GM23248 (cell line): ENCODE data around the gene CPVL. TPM values are rescaled to one million over a fixed set of nuclear protein-coding genes. Genes with fewer than 3 reads are reported as not detected.

Source experiments
- DNase-seq: peaks from one replicate; pipeline ENCODE4 v3.0.0-alpha.2; 2015
- H2AFZ ChIP-seq: fragments of 200-600 bp; sonication (generic); 2 replicates; pipeline ENCODE4 v1.6.1; 2016; ENCODE audit warnings: antibody characterized with exemption
- H3F3A ChIP-seq: fragments of 200-600 bp; sonication (generic); 2 replicates; pipeline ENCODE4 v1.6.1; 2016; ENCODE audit warnings: mild to moderate bottlenecking, antibody characterized with exemption, mixed run types; ENCODE audit not compliant: insufficient read depth
- H3K27ac ChIP-seq: fragments of 200-600 bp; sonication (generic); 2 replicates; pipeline ENCODE4 v1.5.1; 2016; ENCODE audit warnings: mild to moderate bottlenecking
- H3K27me3 ChIP-seq: fragments of 200-600 bp; sonication (generic); replicated peaks from 2 replicates; pipeline ENCODE4 v1.6.1; 2016; ENCODE audit warnings: mild to moderate bottlenecking; ENCODE audit not compliant: insufficient read depth
- H3K36me3 ChIP-seq: fragments of 200-600 bp; sonication (generic); 2 replicates; pipeline ENCODE4 v1.6.1; 2016; ENCODE audit warnings: low read depth, mild to moderate bottlenecking
- H3K4me1 ChIP-seq: fragments of 200-600 bp; sonication (generic); 2 replicates; pipeline ENCODE4 v1.6.1; 2016; ENCODE audit warnings: mild to moderate bottlenecking; ENCODE audit not compliant: insufficient read depth
- H3K4me2 ChIP-seq: fragments of 200-600 bp; sonication (generic); one replicate; pipeline ENCODE4 v1.6.1; 2016; ENCODE audit warnings: mild to moderate bottlenecking; ENCODE audit not compliant: unreplicated experiment
- H3K4me3 ChIP-seq: fragments of 200-600 bp; sonication (generic); 2 replicates; pipeline ENCODE4 v1.5.1; 2016; ENCODE audit warnings: mild to moderate bottlenecking
- H3K79me2 ChIP-seq: fragments of 200-600 bp; sonication (generic); 2 replicates; pipeline ENCODE4 v1.6.1; 2016; ENCODE audit warnings: mild to moderate bottlenecking; ENCODE audit not compliant: insufficient read depth
- H3K9ac ChIP-seq: fragments of 200-600 bp; sonication (generic); 2 replicates; pipeline ENCODE4 v1.6.1; 2016; ENCODE audit warnings: mild to moderate bottlenecking
- H3K9me2 ChIP-seq: fragments of 200-600 bp; sonication (generic); 2 replicates; pipeline ENCODE4 v1.6.1; 2016; ENCODE audit warnings: mixed run types, mild to moderate bottlenecking, moderate library complexity; ENCODE audit not compliant: insufficient read depth
- H3K9me3 ChIP-seq: fragments of 200-600 bp; sonication (generic); one replicate; pipeline ENCODE4 v1.6.1; 2017; ENCODE audit warnings: low read depth
- H4K20me1 ChIP-seq: fragments of 200-600 bp; sonication (generic); 2 replicates; pipeline ENCODE4 v1.6.0; 2016; ENCODE audit not compliant: insufficient read depth
- EZH2 ChIP-seq: fragments of 200-600 bp; sonication (generic); IDR thresholded peaks from 2 replicates; pipeline ENCODE4 v1.6.1; 2018; ENCODE audit warnings: antibody characterized with exemption, mild to moderate bottlenecking; ENCODE audit not compliant: insufficient read depth, poor library complexity, severe bottlenecking
- EZH2phosphoT487 ChIP-seq: fragments of 200-600 bp; sonication (generic); IDR thresholded peaks from 2 replicates; pipeline ENCODE4 v1.6.1; 2018; ENCODE audit warnings: antibody characterized with exemption, moderate library complexity, mild to moderate bottlenecking, low read depth; ENCODE audit not compliant: insufficient read depth
- WGBS, 2 experiments: methylation state at CpG; one replicate each; pipeline ENCODE4 v1.1.6; 2015 to 2017; ENCODE audit warnings: low lambda C conversion rate in 2 of 2, low coverage in 1 of 2; ENCODE audit errors: missing lambda C conversion rate in 2 of 2; 5-methylcytosine and 5-hydroxymethylcytosine counted together
- in situ Hi-C: fragments of 300-500 bp; cut with MboI; formaldehyde crosslinking; loops from 2 replicates; pipeline ENCODE4 v1.15.0; 2020
- polyA plus RNA-seq: library from polyadenylated mRNA; unstranded; fragments of >200 nt; fragmentation: Nextera tagmentation; extraction: Ambion mirVana; gene quantifications from 2 replicates; pipeline ENCODE4 v1.2.1, GENCODE V29; 2016
- total RNA-seq: library from RNA; depleted of rRNA; stranded (reverse); fragments of >200 nt; shearing (Covaris generic); gene quantifications from 2 replicates; pipeline ENCODE4 v1.2.3, GENCODE V29; 2014

The CPVL gene
- total and polyA plus RNA-seq, 2 experiments from 2014 or later, result not detected

- in situ Hi-C loops, result no loop called here
- Histone ChIP-seq H3K27ac (no peak overlapping the region), H3K9me3 (no peaks in the 10 kb centered on the region), H3K9ac (no peak overlapping the region), H3K4me1 (no peaks in the 10 kb centered on the region), H2AFZ (no peak overlapping the region), H3K79me2 (no peaks in the 10 kb centered on the region), H3K9me2 (no peaks in the 10 kb centered on the region), H3K36me3 (no peaks in the 10 kb centered on the region), H3K4me2 (no peak overlapping the region), H3K27me3 (no peaks in the 10 kb centered on the region), H3K4me3 (no peak overlapping the region), H4K20me1 (no peaks in the 10 kb centered on the region), H3F3A (no peaks in the 10 kb centered on the region)
- 64 to 67% methylated on average over 6 of the region's 6 CpGs for WGBS, 2 experiments
- DNase-seq, result no peak
- no peak for TF ChIP-seq EZH2phosphoT487
- TF ChIP-seq EZH2, result no peak
Observed at GRCh38 chr7:29022291-29022988, 123.9 kb downstream of the CPVL start.

- TF ChIP-seq EZH2 (no peak), EZH2phosphoT487 (no peak)
- Histone ChIP-seq H3K4me2 (no peak overlapping the region), H3K27me3 (no peaks in the 10 kb centered on the region), H3K9me3 (no peaks in the 10 kb centered on the region), H3K4me3 (no peak overlapping the region), H3K36me3 (no peaks in the 10 kb centered on the region), H3K4me1 (no peaks in the 10 kb centered on the region), H2AFZ (no peak overlapping the region), H3K9ac (no peak overlapping the region), H3F3A (no peaks in the 10 kb centered on the region), H4K20me1 (no peaks in the 10 kb centered on the region), H3K79me2 (no peaks in the 10 kb centered on the region), H3K9me2 (no peaks in the 10 kb centered on the region), H3K27ac (no peak overlapping the region)
- WGBS, 2 experiments, result 27 to 38% methylated on average over 5 of the region's 5 CpGs
- DNase-seq, result no peak
- in situ Hi-C loops, result no loop called here
Observed at GRCh38 chr7:29019896-29020295, 126.4 kb downstream of the CPVL start.

DNA sequence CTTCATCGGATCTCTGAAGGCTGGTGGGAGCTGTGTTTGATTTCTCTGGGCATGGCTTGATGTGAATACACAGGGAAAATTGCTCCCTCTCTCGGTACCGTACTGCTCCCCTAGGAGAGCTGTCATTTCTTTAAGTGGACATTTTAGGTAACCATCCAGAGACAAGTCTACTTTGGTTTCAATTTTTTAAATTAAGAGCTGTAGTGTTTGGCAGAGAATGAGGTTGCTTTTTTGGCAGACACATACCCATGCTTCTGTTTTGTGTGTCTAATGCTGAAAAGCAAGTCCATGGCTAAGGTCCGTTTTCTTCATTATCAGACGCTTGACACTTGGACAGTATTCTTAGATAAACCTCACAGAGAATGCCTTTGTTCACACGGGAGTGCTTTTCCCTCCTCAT is 127.0 kb downstream of the CPVL start:
- Histone ChIP-seq H2AFZ (no peak overlapping the region), H3K27me3 (no peaks in the 10 kb centered on the region), H3K27ac (no peak overlapping the region), H3F3A (no peaks in the 10 kb centered on the region), H3K4me3 (no peak overlapping the region), H3K4me2 (no peak overlapping the region), H3K4me1 (no peaks in the 10 kb centered on the region), H3K79me2 (no peaks in the 10 kb centered on the region), H3K9ac (no peak overlapping the region), H3K36me3 (no peaks in the 10 kb centered on the region), H3K9me2 (no peaks in the 10 kb centered on the region), H4K20me1 (no peaks in the 10 kb centered on the region), H3K9me3 (no peaks in the 10 kb centered on the region)
- no peak for TF ChIP-seq EZH2phosphoT487
- no peak for TF ChIP-seq EZH2
- DNase-seq, result peak; percentile 40
- in situ Hi-C loops, result no loop called here
- 6 to 9% methylated on average over 6 of the region's 6 CpGs for WGBS, 2 experiments

GRCh38 chr7:29017713-29018112 is 128.6 kb downstream of the CPVL start:
- Histone ChIP-seq H3K9ac (no peak overlapping the region), H3K9me2 (no peaks in the 10 kb centered on the region), H3K4me3 (no peak overlapping the region), H3K79me2 (no peaks in the 10 kb centered on the region), H3K27me3 (no peaks in the 10 kb centered on the region), H4K20me1 (no peaks in the 10 kb centered on the region), H3K27ac (no peak overlapping the region), H3K9me3 (no peaks in the 10 kb centered on the region), H2AFZ (no peak overlapping the region), H3K36me3 (no peaks in the 10 kb centered on the region), H3K4me1 (no peaks in the 10 kb centered on the region), H3F3A (no peaks in the 10 kb centered on the region), H3K4me2 (no peak overlapping the region)
- in situ Hi-C loops, result no loop called here
- no peak for TF ChIP-seq EZH2phosphoT487
- TF ChIP-seq EZH2, result no peak
- peak; percentile 12 for DNase-seq
- 83 to 87% methylated on average over 2 of the region's 2 CpGs for WGBS, 2 experiments
